KBM-7 (cell line): Measurements from ENCODE around the gene ZNF280D.

Experiments used
- DNase-seq: peaks from one replicate; pipeline ENCODE4 v3.0.0-alpha.2; 2015
- in situ Hi-C: fragments of 300-500 bp; cut with MboI; formaldehyde crosslinking; loops from 2 replicates; pipeline ENCODE4 v1.14.3; 2020; ENCODE audit warnings: low sequenced_read_pairs, low pct_unique_long_range_greater_than_20kb, mixed read lengths

Gene ZNF280D

GRCh38 chr15:56587686-56588085, 145.6 kb downstream of the ZNF280D start:
- in situ Hi-C loops: no loop called here
- no peak for DNase-seq

GRCh38 chr15:56586206-56586605, 147.1 kb downstream of the ZNF280D start:
- no peak for DNase-seq
- in situ Hi-C loops: no loop called here

- no peak for DNase-seq
- in situ Hi-C loops: no loop called here
Measured at GRCh38 chr15:56582785-56583184, 150.5 kb downstream of the ZNF280D start.
